ENCODE results near the gene FAM89B.

FAM89B gene

DNA sequence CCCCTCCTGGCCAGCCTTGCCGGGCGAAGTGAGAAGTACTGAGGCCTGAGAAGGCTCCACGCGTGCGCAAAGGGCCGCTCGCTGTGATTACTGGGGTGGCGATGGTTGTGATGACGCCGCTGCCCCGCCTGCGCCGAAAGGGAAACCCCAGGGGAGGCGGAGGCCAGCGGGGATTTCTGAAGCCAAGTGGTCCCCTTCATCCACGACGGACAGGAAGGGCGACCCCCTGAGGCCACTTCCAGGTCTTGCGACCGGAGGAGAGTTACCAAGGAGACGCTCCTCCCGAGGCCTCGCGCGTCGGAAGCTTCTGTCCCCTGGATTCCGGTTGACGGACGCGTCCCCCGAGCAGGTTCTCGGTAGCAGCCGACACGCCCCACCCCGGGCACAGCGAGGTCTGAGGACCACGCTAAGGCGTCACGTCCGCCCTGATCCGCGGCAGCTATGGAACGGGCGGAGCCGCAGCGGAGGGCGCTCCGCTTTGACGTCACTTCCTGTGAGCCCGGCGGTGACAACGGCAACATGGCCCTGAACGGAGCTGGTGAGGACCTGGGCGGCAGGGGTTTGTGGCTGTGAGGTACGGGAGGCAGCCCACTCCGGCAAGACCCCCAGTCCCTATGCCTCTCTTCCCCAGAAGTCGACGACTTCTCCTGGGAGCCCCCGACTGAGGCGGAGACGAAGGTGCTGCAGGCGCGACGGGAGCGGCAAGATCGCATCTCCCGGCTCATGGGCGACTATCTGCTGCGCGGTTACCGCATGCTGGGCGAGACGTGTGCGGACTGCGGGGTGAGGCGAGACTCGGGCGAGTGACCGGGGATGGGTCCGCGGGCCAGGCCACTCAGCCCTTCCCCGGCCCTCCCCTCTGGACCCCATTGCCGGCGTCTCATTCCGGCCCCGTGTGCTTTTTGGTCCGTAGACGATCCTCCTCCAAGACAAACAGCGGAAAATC lies 2.1 kb upstream of the FAM89B start, which contains the start of gene ZNRD2:
Gene ZNRD2, plus strand, starts transcription at position 505 of the 946 bp plus-strand sequence. Its CDS starts 15 bp downstream, at position 520.
- H3K4me3 ChIP-seq (ENCODE audit: low read depth, low read length): peak within 1 kb of the TSS; percentile 78
- TF ChIP-seq, protein P1, sequence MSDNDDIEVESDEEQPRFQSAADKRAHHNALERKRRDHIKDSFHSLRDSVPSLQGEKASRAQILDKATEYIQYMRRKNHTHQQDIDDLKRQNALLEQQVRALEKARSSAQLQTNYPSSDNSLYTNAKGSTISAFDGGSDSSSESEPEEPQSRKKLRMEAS (IDR thresholded peaks at IDR 0.05; ENCODE audit: low read depth, low read length): peak; percentile 17; the same call in 1 of the 2 replicates
- TF ChIP-seq, protein P2, sequence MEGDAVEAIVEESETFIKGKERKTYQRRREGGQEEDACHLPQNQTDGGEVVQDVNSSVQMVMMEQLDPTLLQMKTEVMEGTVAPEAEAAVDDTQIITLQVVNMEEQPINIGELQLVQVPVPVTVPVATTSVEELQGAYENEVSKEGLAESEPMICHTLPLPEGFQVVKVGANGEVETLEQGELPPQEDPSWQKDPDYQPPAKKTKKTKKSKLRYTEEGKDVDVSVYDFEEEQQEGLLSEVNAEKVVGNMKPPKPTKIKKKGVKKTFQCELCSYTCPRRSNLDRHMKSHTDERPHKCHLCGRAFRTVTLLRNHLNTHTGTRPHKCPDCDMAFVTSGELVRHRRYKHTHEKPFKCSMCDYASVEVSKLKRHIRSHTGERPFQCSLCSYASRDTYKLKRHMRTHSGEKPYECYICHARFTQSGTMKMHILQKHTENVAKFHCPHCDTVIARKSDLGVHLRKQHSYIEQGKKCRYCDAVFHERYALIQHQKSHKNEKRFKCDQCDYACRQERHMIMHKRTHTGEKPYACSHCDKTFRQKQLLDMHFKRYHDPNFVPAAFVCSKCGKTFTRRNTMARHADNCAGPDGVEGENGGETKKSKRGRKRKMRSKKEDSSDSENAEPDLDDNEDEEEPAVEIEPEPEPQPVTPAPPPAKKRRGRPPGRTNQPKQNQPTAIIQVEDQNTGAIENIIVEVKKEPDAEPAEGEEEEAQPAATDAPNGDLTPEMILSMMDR (IDR thresholded peaks at IDR 0.05; ENCODE audit: low read depth, low read length): peak; percentile 35
- peak; percentile 74 for TF ChIP-seq MYC (IDR thresholded peaks at IDR 0.05; ENCODE audit: low read depth, low read length)
- TF ChIP-seq POLR2A (IDR thresholded peaks at IDR 0.05; ENCODE audit: extremely low read depth, insufficient read length): peak; percentile 85
- peak; percentile 100 for DNase-seq (ENCODE audit: low read depth)

DNA sequence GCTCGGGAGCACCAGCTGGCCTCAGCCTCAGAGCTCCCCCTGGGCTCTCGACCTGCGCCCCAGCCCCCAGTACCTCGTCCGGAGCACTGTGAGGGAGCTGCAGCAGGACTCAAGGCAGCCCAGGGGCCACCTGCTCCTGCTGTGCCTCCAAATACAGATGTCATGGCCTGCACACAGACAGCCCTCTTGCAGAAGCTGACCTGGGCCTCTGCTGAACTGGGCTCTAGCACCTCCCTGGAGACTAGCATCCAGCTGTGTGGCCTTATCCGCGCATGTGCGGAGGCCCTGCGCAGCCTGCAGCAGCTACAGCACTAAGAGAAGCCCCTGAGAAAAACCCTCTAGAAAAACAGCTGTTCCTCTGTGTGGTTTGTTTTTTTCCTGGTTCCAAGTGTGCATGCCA lies 918 bp upstream of the FAM89B start:
- no peak for TF ChIP-seq MYC (IDR thresholded peaks at IDR 0.05; ENCODE audit: low read depth, low read length)
- TF ChIP-seq, protein P1 (IDR thresholded peaks at IDR 0.05; ENCODE audit: low read depth, low read length): no peak
- TF ChIP-seq, protein P2 (IDR thresholded peaks at IDR 0.05; ENCODE audit: low read depth, low read length): no peak
- TF ChIP-seq POLR2A (IDR thresholded peaks at IDR 0.05; ENCODE audit: extremely low read depth, insufficient read length): no peak
- H3K4me3 ChIP-seq (ENCODE audit: low read depth, low read length): peak overlapping the region; percentile 78
- no peak for DNase-seq (ENCODE audit: low read depth)

DNA sequence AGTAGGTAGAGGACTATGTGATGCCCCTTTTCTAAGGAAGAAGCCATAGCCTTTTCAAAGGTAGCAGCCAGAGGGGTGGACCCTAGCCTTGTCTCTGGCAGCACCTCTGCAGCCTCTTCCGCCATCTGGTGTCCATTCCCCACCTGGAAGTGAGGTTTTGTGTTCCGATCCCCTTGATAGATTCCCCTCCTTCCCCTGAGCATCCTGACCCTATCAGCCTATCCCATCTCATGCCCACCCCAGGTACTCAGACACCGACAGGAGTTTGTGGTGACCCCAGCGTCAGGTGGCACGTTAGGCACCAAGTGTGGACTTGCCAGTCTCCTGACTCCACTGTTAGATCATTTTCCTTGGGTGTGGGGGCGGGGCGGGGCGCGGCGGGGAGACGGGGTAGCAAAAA lies 398 bp upstream of the FAM89B start:
- DNase-seq (ENCODE audit: low read depth): peak; percentile 65
- peak overlapping the region; percentile 78 for H3K4me3 ChIP-seq (ENCODE audit: low read depth, low read length)
- TF ChIP-seq MYC (IDR thresholded peaks at IDR 0.05; ENCODE audit: low read depth, low read length) (no peak; the same call in 1 of the 2 replicates), POLR2A (IDR thresholded peaks at IDR 0.05; ENCODE audit: extremely low read depth, insufficient read length) (no peak)
- TF ChIP-seq, protein P1 (IDR thresholded peaks at IDR 0.05; ENCODE audit: low read depth, low read length): no peak; the same call in 1 of the 2 replicates
- TF ChIP-seq, protein P2 (IDR thresholded peaks at IDR 0.05; ENCODE audit: low read depth, low read length): peak; percentile 3

DNA sequence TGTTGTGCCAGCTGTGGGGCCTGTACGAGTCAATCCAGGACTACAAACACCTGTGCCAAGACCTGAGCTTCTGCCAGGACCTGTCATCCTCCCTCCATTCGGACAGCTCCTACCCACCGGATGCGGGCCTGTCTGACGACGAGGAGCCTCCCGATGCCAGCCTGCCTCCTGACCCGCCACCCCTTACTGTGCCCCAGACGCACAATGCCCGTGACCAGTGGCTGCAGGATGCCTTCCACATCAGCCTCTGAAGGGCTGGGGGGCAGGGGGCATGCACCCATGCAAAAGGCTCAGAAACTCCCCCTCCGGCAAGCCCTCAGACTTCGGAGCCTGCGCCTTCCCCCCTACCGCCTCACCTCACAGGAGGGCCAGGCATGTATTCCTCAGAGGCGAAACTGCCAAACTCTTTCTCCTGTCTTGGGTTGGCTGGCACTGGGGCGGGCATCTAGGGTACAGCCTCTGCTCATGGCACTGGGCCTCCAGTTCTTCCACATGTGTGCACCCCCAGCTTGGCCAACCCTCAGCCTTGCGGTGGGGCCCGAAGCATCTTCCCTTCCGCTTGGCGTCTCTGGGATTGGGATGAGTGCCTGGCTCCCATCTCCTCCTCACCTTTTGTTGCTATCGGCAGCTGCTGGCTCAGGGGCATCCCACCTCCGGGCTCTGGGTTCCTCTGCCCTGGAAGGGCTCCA lies 1.2 kb downstream of the FAM89B start:
- DNase-seq (ENCODE audit: low read depth): no peak
- peak overlapping the region; percentile 70 for H3K4me3 ChIP-seq (ENCODE audit: low read depth, low read length)
- no peak for TF ChIP-seq MYC (IDR thresholded peaks at IDR 0.05; ENCODE audit: low read depth, low read length)
- no peak for TF ChIP-seq POLR2A (IDR thresholded peaks at IDR 0.05; ENCODE audit: extremely low read depth, insufficient read length)
- TF ChIP-seq, protein P2 (IDR thresholded peaks at IDR 0.05; ENCODE audit: low read depth, low read length): no peak
- TF ChIP-seq, protein P1 (IDR thresholded peaks at IDR 0.05; ENCODE audit: low read depth, low read length): no peak

DNA sequence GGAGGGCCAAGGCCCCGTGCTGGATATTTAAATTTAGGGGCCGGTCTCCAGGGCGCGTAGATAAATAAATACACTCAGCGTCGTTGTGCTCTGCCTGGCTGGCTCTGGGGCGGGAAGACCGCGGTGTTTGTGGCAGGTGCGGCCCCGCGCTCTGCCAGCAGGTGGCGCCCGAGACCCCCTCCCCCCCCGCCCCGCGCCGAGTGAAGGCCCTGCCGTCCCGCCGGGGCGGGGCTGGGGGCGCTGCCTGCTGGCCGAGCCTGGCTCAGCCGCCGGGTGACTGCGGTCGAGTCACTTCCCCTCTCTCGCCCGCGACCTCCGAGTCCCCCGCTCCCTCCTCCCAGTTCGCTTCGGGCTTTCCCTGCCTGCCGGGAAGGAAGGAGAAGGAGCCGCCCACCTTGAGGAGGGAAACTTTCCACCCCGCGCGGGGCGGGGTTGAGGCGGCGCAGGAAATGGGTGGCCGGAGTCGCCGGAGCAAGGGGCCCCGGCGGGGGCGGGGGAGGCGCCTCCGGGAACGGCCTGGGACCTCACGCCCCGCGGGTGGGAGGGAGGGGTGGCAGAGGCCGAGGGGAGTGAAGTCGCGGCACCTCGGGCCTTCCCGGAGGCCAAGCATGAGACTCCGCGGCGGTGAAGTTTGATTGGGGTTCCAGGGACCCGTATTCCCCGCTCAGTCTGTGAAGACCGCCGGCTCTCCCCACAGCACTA lies 1.9 kb downstream of the FAM89B start:
- peak; percentile 99 for DNase-seq (ENCODE audit: low read depth)
- H3K4me3 ChIP-seq (ENCODE audit: low read depth, low read length): peak overlapping the region; percentile 62
- TF ChIP-seq, protein P2 (IDR thresholded peaks at IDR 0.05; ENCODE audit: low read depth, low read length): peak; percentile 57
- TF ChIP-seq, protein P1 (IDR thresholded peaks at IDR 0.05; ENCODE audit: low read depth, low read length): peak; percentile 22; the same call in 1 of the 2 replicates
- TF ChIP-seq POLR2A (IDR thresholded peaks at IDR 0.05; ENCODE audit: extremely low read depth, insufficient read length): no peak
- TF ChIP-seq MYC (IDR thresholded peaks at IDR 0.05; ENCODE audit: low read depth, low read length): no peak

Data from NB4 (cell line).